Activated gamma-delta T cell treated with Interleukin-2 at 50 U/mL for 16 hours (primary cell): ENCODE results near the gene KATNB1.

Experiments
- DNase-seq: peaks from one replicate; pipeline ENCODE4 v3.0.0-alpha.2; 2020

KATNB1 gene

GRCh38 chr16:57735755-57736418 is at the start of gene KATNB1:
Gene KATNB1 (plus strand): TSS chr16:57735770. CDS start chr16:57737244, 1,474 bp downstream.
- DNase-seq = no peak

- DNase-seq = no peak
Measured at GRCh38 chr16:57686577-57686976, 49.0 kb upstream of the KATNB1 start.

GRCh38 chr16:57687363-57687929 is 48.1 kb upstream of the KATNB1 start:
- DNase-seq = no peak

- no peak for DNase-seq
Measured at GRCh38 chr16:57688487-57688986, 47.0 kb upstream of the KATNB1 start.

GRCh38 chr16:57688987-57689761 is 46.4 kb upstream of the KATNB1 start:
- DNase-seq = no peak

- peak; percentile 48 for DNase-seq
Measured at GRCh38 chr16:57689762-57690558, 45.6 kb upstream of the KATNB1 start.

GRCh38 chr16:57690782-57691471 is 44.6 kb upstream of the KATNB1 start:
- DNase-seq = no peak

- no peak for DNase-seq
Measured at GRCh38 chr16:57692636-57693035, 42.9 kb upstream of the KATNB1 start.

- no peak for DNase-seq
Measured at GRCh38 chr16:57693550-57693949, 42.0 kb upstream of the KATNB1 start.

- DNase-seq = no peak
Measured at GRCh38 chr16:57694231-57694724, 41.3 kb upstream of the KATNB1 start.

- no peak for DNase-seq
Measured at GRCh38 chr16:57694725-57695679, 40.6 kb upstream of the KATNB1 start, which contains the start of gene DRC7. Gene DRC7 (plus strand): TSS chr16:57694806. CDS start chr16:57697950, 3,144 bp downstream.

GRCh38 chr16:57695680-57696069 is 39.9 kb upstream of the KATNB1 start:
- DNase-seq = no peak

GRCh38 chr16:57696240-57696639 is 39.3 kb upstream of the KATNB1 start:
- DNase-seq = no peak

- DNase-seq = no peak
Measured at GRCh38 chr16:57697896-57698537, 37.6 kb upstream of the KATNB1 start.

- no peak for DNase-seq
Measured at GRCh38 chr16:57698812-57699405, 36.7 kb upstream of the KATNB1 start.

GRCh38 chr16:57699481-57699880 is 36.1 kb upstream of the KATNB1 start:
- DNase-seq = no peak

GRCh38 chr16:57699899-57700298 is 35.7 kb upstream of the KATNB1 start:
- no peak for DNase-seq

GRCh38 chr16:57700781-57701551 is 34.6 kb upstream of the KATNB1 start:
- DNase-seq = no peak

GRCh38 chr16:57701759-57702371 is 33.7 kb upstream of the KATNB1 start:
- no peak for DNase-seq
